ENCODE results near the gene HSDL2.

DNA sequence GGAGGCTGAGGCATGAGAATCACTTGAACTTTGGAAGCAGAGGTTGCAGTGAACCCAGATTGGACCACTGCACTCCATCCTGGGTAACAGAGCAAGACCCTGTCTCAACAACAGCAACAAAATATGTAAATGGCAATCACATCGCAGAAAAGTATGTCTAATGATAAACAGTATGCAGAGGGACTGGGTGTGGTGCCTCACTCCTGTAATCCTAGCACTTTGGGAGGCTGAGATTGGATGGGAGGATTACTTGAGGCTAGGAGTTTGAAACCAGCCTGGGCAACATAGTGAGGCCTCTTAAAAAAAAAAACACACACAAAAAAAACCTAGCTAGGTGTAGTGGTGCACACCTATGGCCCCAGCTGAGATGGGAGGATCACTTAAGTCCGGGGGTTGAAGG, 40.3 kb downstream of the HSDL2 start:
- TF ChIP-seq, protein P1, sequence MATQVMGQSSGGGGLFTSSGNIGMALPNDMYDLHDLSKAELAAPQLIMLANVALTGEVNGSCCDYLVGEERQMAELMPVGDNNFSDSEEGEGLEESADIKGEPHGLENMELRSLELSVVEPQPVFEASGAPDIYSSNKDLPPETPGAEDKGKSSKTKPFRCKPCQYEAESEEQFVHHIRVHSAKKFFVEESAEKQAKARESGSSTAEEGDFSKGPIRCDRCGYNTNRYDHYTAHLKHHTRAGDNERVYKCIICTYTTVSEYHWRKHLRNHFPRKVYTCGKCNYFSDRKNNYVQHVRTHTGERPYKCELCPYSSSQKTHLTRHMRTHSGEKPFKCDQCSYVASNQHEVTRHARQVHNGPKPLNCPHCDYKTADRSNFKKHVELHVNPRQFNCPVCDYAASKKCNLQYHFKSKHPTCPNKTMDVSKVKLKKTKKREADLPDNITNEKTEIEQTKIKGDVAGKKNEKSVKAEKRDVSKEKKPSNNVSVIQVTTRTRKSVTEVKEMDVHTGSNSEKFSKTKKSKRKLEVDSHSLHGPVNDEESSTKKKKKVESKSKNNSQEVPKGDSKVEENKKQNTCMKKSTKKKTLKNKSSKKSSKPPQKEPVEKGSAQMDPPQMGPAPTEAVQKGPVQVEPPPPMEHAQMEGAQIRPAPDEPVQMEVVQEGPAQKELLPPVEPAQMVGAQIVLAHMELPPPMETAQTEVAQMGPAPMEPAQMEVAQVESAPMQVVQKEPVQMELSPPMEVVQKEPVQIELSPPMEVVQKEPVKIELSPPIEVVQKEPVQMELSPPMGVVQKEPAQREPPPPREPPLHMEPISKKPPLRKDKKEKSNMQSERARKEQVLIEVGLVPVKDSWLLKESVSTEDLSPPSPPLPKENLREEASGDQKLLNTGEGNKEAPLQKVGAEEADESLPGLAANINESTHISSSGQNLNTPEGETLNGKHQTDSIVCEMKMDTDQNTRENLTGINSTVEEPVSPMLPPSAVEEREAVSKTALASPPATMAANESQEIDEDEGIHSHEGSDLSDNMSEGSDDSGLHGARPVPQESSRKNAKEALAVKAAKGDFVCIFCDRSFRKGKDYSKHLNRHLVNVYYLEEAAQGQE (IDR thresholded peaks at IDR 0.05; ENCODE audit: insufficient read depth in 1 of 2, low read depth in 2 of 2, low read length in 1 of 2): no peak
- no peak for TF ChIP-seq POLR2AphosphoS5 (IDR thresholded peaks at IDR 0.05; ENCODE audit: low read depth, low read length)
